ENCODE measurements around the gene PLCB3. TPM values are rescaled to one million over a fixed set of nuclear protein-coding genes. Genes with fewer than 3 reads are reported as not detected.

PLCB3 gene
- total and polyA plus RNA-seq, 2 experiments from 2014 or later = 10.6 to 24.7 TPM

DNA sequence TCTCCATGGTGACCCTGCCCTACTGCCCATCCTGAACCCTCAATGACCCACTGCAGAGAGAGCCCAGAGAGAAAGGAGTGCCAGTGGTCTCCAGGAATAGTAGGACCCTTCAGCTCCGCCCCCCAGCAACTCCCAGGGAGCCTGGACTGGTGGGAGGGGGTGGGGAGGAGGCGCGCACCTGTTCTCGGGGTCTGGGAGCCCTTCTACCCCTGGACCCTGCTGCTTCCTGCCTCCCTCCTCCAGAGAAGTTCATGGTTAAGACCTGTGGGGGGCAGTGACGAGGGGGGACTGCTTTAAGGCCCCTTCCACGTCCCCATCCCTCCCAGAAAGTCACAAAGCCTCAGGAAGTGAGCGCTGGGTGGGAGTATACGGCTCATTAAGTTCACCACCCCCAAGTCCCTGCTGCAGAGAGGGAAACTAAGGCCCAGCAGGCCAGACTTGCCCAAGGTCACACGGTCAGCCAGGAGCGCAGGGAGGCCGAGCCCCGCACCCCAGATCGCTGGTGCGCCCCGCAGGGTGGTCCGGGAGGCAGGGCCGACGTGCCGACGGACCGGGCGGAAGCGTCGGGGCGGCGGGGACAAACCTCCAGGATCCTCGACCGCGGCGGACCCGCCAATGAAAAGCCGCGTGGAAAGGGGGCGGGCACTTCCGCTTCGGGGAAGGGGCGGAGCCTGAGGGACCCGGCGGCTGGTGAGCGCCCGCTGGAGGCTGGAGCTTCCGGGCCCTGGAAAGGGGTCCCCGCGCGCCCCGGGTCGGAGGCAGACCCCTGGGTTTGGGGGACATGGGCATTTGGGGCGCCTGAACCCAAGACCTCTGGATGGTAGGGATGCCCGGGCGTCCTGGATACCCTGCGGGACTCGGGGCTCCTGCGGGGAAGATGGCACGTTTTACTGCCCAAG, 25.5 kb upstream of the PLCB3 start, which contains the start of the genes NUDT22 and TRPT1:
TSS of gene NUDT22 (plus strand) at position 667 of the 899 bp plus-strand sequence. CDS start 379 bp downstream, outside the sequence.
TSS of gene TRPT1 (minus strand) at position 579 of the 899 bp plus-strand sequence. CDS start at position 253, 326 bp downstream.
- Histone ChIP-seq H3K36me3 (peaks cover 4% of the 10 kb centered on the region), H3K27ac (peak within 1 kb of the TSS; percentile 65), H3K4me1 (ENCODE audit: low read depth) (peaks cover 20% of the 10 kb centered on the region), H3K27me3 (no peaks in the 10 kb centered on the region), H3K9me3 (ENCODE audit: low read depth) (no peaks in the 10 kb centered on the region), H3K4me3 (peak within 1 kb of the TSS; percentile 68)
- peak; percentile 80 to 91 for DNase-seq (ENCODE audit: low read depth in 1 of 2, low spot score in 1 of 2)
- TF ChIP-seq, protein P1, sequence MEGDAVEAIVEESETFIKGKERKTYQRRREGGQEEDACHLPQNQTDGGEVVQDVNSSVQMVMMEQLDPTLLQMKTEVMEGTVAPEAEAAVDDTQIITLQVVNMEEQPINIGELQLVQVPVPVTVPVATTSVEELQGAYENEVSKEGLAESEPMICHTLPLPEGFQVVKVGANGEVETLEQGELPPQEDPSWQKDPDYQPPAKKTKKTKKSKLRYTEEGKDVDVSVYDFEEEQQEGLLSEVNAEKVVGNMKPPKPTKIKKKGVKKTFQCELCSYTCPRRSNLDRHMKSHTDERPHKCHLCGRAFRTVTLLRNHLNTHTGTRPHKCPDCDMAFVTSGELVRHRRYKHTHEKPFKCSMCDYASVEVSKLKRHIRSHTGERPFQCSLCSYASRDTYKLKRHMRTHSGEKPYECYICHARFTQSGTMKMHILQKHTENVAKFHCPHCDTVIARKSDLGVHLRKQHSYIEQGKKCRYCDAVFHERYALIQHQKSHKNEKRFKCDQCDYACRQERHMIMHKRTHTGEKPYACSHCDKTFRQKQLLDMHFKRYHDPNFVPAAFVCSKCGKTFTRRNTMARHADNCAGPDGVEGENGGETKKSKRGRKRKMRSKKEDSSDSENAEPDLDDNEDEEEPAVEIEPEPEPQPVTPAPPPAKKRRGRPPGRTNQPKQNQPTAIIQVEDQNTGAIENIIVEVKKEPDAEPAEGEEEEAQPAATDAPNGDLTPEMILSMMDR (IDR thresholded peaks at IDR 0.05; ENCODE audit: low read depth, low read length) = peak; percentile 24

DNA sequence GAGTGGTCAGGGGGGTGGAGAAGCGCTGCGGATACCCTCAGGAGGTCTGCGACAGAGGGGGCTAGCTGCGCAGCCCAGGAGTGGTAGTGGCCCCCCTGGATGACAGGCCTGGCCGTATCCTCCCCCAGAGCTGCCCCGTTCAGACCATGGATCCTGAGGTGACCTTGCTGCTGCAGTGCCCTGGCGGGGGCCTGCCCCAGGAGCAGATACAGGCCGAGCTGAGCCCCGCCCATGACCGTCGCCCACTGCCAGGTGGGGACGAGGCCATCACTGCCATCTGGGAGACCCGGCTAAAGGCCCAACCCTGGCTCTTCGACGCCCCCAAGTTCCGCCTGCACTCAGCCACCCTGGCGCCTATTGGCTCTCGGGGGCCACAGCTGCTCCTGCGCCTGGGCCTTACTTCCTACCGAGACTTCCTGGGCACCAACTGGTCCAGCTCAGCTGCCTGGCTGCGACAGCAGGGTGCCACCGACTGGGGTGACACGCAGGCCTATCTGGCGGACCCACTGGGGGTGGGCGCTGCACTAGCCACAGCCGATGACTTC, 24.8 kb upstream of the PLCB3 start:
- Histone ChIP-seq H3K4me1 (ENCODE audit: low read depth) (peaks cover 20% of the 10 kb centered on the region), H3K36me3 (peaks cover 4% of the 10 kb centered on the region), H3K4me3 (peak overlapping the region; percentile 68), H3K27me3 (no peaks in the 10 kb centered on the region), H3K9me3 (ENCODE audit: low read depth) (no peaks in the 10 kb centered on the region), H3K27ac (no peak overlapping the region)
- DNase-seq (ENCODE audit: low read depth in 1 of 2, low spot score in 1 of 2) = no peak
- TF ChIP-seq, protein P1 (IDR thresholded peaks at IDR 0.05; ENCODE audit: low read depth, low read length) = no peak

DNA sequence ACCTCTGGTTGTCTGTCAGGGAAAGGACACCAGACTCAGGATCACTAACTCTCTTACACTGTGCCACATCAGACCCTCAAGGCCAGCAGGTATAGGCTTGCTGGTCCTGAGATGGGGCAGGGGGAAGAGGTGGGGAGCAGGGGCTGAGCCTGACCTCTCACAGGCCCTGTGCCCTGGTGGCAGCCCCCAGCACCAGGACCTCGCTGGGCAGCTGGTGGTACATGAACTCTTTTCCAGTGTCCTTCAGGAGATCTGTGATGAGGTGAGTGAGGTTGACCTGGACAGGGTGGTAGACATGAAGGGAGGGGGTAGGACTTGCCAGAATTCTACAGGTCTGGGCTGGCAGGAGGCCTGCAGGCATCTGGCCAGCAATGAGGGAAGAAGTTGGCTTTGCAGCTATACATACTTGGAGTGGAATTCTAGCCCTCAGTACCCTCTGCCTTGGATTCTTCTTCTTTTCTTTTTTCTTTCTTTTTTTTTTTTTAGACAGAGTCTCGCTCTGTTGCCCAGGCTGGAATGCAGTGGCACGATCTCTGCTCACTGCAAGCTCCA, 23.8 kb upstream of the PLCB3 start:
- TF ChIP-seq, protein P1 (IDR thresholded peaks at IDR 0.05; ENCODE audit: low read depth, low read length) = no peak
- no peak overlapping the region for H3K27ac ChIP-seq

DNA sequence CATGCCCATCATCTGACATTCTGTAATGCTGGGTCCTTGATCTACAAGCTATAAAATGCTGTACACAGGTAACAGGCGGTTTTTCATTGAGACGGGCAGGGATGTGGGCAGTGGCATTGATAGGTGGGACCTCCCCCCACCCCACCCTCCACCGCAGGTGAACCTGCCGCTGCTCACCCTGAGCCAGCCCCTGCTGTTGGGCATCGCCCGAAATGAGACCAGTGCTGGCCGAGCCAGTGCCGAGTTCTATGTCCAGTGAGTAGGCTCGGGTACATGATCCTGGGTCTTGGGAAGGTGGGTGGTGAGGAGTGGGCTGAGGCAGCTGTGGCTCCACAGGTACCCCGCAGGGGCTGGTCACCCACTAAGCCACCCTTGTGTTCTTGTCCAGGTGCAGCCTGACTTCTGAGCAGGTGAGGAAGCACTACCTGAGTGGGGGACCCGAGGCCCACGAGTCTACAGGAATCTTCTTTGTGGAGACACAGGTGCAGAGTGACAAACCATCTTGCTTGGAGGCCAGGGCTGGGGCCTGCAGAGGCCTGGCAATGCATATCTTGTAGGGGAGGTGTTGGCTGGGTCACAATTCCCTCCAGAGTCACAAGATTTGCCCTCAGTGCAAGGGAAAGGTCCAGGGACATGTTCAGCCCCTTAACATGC, 22.1 kb upstream of the PLCB3 start:
- Histone ChIP-seq H3K9me3 (ENCODE audit: low read depth) (no peaks in the 10 kb centered on the region), H3K4me1 (ENCODE audit: low read depth) (peaks cover 25% of the 10 kb centered on the region), H3K27ac (peak overlapping the region; percentile 5), H3K27me3 (no peaks in the 10 kb centered on the region), H3K36me3 (no peaks in the 10 kb centered on the region), H3K4me3 (no peak overlapping the region)
- TF ChIP-seq, protein P1 (IDR thresholded peaks at IDR 0.05; ENCODE audit: low read depth, low read length) = no peak
- no peak for DNase-seq (ENCODE audit: low read depth in 1 of 2, low spot score in 1 of 2)

More for the DNA sequence above, 23.8 kb upstream of the PLCB3 start:
- Histone ChIP-seq H3K27me3 (no peaks in the 10 kb centered on the region), H3K36me3 (peaks cover 4% of the 10 kb centered on the region), H3K4me3 (no peak overlapping the region), H3K9me3 (ENCODE audit: low read depth) (no peaks in the 10 kb centered on the region), H3K4me1 (ENCODE audit: low read depth) (peaks cover 20% of the 10 kb centered on the region)
- peak in 1 of 2 donors; percentile 36 for DNase-seq (ENCODE audit: low read depth in 1 of 2, low spot score in 1 of 2)

DNA sequence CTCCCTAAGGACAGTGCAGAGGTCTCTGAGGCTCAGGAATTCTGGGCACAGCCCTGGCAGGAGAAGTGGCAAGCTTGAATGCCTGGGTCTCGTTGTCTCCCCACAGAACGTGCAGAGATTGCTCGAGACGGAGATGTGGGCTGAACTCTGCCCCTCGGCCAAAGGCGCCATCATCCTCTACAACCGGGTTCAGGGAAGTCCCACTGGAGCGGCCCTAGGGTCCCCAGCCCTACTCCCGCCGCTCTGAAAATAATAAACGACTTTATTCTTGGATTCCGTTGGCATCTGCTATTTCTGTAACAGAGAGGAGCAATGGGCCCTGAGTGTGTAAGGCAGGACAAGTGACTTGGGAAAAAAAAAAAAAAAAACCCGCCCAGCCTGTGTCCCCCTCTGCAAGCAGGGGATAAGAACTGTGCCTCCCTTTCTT, 21.6 kb upstream of the PLCB3 start:
- Histone ChIP-seq H3K27me3 (no peaks in the 10 kb centered on the region), H3K4me1 (ENCODE audit: low read depth) (peaks cover 25% of the 10 kb centered on the region), H3K36me3 (no peaks in the 10 kb centered on the region), H3K9me3 (ENCODE audit: low read depth) (no peaks in the 10 kb centered on the region), H3K27ac (peak overlapping the region; percentile 5), H3K4me3 (peak overlapping the region; percentile 50)
- no peak for DNase-seq (ENCODE audit: low read depth in 1 of 2, low spot score in 1 of 2)
- TF ChIP-seq, protein P1 (IDR thresholded peaks at IDR 0.05; ENCODE audit: low read depth, low read length) = no peak

Data from cardiac muscle cell (in vitro differentiated cells and primary cell).